GM15510 (cell line): Measurements from ENCODE around the gene GABRE.

Source experiments
- POLR2A ChIP-seq: IDR thresholded peaks from 3 replicates; pipeline ENCODE4 v1.6.1; 2011; ENCODE audit warnings: borderline replicate concordance; ENCODE audit not compliant: insufficient read length; ENCODE audit errors: extremely low read depth

GABRE gene

GRCh38 chrX:151921866-151922265, 52.6 kb downstream of the GABRE start:
- no peak for TF ChIP-seq POLR2A

GRCh38 chrX:151921292-151921691, 53.2 kb downstream of the GABRE start:
- no peak for TF ChIP-seq POLR2A

- no peak for TF ChIP-seq POLR2A
Observed at GRCh38 chrX:151920530-151920929, 53.9 kb downstream of the GABRE start.

GRCh38 chrX:151920101-151920500, 54.4 kb downstream of the GABRE start:
- no peak for TF ChIP-seq POLR2A

- TF ChIP-seq POLR2A: no peak
Observed at GRCh38 chrX:151919610-151920009, 54.9 kb downstream of the GABRE start.

GRCh38 chrX:151912780-151913179, 61.7 kb downstream of the GABRE start, which contains the start of gene MAGEA4:
Gene MAGEA4, plus strand, starts transcription at chrX:151912889. Its CDS starts 10,776 bp downstream, at chrX:151923665.
- TF ChIP-seq POLR2A: no peak

GRCh38 chrX:151912221-151912620, 62.3 kb downstream of the GABRE start:
- TF ChIP-seq POLR2A: no peak

- TF ChIP-seq POLR2A: no peak
Observed at GRCh38 chrX:151904989-151905388, 69.5 kb downstream of the GABRE start.
